Stimulated activated CD4-positive, alpha-beta T cell treated with anti-CD3 and anti-CD28 coated beads, Interleukin-4, amount 100 ng/mL, for 1 hour (primary cell): ENCODE measurements around the gene DKK1.
"Not testable (repeated sequence)": the region's sequence is repeated elsewhere in the genome, so short reads cannot be mapped to it uniquely, and the experiment has no call there.

Experiments used
- DNase-seq: peaks from one replicate; pipeline ENCODE4 v3.0.0-alpha.2; 2020

The DKK1 gene

DNA sequence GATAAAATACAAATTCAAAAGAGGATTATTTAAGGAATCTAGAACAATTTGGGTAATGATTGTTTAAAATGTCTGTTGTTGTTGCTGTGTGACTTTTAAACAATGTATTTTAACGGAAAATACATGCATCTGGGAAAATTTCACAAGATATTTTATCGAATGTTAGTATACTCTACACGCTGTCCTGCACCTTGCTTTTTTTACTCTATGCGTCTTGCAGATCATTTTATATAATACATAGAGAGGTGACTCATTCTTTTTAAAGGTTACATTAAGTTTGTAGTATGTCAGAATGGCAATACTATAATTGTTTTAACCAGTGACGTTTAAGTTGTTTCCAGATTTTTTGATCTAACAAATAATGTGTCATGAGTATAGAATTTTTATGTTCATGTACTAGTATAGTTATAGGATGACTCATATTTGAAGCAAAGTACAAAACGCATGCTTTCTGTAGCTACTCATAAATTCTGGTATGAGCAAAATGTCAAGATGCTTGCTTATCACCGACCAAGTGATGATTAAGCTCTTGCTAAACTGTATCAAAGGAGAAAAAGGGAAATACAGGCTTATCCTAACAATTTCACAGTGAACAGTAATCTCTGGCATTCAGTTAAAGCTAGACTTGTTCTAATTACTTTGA lies 4.9 kb downstream of the DKK1 start:
- DNase-seq = no peak

DNA sequence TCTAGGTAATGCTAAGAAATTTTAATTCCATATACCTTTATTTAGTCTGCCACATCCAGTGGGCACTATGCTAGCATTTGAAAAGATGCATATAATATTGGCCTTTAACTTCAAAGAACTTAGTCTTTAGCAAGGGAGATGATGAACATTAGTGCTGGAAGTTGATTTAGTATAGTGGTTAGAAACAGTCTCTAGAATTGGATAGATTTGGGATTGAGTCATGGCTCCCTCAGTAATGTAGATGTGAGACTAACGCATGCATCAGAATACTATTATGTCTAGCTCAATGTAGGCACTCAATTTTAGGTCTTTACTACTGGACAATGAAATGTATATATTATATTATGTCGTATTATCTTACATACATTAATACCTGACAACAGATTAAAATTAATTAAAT lies 5.8 kb downstream of the DKK1 start:
- DNase-seq = no peak

DNA sequence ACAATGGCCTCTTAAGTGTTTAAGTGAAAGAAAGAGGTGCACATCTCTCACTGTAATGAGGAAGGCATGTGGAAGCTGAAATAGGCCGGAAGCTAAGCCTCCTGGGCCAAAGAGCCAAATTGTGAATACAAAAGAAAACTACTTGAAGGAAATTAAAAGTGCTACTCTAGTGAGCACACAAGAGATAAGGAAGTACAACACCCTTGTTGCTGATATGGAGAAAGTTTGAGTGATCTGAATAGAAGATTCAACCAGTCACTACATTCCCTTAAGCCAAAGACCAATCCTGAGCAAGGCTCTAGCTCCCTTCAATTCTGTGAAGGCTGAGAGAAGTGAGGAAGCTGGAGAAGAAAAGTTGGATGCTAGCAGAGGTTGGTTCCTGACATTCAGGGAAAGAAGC lies 8.2 kb downstream of the DKK1 start:
- DNase-seq = no peak

DNA sequence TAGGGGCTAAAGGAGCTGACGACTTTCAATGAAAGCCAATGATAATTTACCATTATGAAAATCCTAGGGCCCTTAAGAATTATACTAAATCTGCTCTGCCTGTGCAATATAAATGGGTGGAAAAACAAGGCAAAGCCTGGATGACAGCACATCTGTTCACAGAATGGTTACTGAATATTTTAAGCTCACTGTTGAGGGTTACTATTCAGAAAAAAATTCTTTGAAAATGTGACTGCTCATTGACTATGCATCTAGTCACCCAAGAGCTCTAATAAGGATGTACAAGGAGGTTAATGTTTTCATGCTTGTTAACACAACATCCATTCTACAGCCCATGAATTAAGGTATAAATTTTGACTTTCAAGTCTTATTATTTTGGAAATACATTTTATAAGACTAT lies 8.9 kb downstream of the DKK1 start:
- no peak for DNase-seq

DNA sequence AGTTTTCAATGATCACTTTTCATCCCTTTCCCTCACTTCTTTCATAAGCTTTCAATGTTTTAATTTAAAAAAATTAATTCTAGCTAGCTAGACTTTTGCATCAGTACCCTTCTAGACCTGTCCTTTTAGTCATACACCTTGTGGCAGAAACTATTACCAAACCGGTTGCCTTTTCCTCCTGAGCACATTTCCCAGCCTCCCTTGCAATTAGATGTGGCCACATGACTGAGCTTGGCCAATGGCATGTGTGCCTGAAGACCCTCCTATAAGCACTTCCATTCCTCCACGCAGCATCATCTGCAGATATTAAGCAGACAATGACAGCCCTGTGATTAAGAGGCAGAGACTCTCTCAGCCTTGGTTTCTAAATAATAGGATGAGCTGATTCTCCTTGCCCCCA lies 12.3 kb downstream of the DKK1 start:
- no peak for DNase-seq

DNA sequence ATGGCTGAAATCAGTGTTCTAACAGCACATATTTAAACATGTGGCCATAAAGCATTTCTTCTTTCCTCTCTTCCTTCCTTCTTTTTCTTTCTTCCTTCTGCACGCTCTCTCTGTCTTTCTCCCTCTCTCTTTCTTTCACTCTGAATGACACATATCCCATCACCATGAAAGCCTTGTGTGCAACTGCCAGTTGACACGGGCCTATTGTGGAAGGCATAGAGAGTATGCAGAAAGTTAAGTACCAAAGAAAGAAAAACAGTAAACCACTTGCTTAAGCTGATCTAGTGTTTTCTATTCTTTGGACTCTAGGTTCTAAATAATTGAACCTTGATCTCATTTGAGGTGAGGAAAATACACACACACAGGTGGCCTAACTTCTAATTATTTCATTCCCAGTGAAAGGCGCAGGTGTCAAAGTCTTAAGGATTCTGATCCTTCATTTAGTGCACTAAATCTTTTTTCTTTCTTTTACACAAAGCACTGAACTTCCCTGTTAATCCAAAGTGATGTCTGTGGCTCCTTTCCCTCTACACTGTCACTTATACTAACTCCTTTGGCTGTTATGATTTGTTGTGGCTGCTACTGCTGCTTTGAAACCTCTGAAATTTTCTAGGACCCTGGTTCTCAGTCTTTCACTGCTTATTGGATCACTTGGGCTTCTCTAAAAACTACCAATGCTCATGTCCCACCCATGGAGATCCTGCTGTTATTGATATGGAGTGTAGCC lies 17.7 kb downstream of the DKK1 start:
- DNase-seq = no peak

DNA sequence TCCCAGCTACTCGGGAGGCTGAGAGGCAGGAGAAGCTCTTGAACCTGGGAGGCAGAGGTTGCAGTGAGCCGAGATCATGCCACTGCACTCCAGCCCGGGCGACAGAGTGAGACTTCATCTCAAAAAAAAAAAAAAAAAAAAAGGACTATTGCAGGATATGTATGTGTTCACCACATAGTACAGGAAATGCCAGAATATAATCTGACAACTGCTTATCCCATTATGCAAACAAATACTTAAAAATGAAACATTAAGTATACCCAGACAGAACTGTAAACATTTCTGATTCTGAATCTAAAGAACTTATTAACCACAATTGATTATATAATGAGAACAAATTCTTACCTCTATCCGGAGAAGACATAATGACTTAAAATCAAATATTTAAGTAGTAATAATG lies 18.7 kb downstream of the DKK1 start:
- DNase-seq = no peak

DNA sequence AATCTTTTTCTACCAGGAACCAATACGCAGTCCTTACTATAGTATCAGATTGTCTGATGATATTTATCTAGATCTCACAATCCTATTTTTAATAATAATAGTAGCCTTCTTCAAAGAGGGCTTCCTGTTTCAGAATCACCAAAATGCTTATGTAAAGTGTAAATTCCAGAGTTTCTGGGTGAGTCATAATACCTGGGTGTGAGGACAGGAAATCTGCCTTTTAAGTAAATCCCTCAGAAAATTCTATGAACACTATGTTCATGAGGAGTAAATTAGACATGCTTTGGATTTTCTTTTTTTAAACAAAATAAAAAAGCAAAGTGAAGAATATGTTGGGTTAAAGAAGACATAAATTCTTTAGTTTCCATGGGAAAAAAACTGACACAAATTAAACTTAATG lies 20.5 kb downstream of the DKK1 start:
- DNase-seq = no peak

DNA sequence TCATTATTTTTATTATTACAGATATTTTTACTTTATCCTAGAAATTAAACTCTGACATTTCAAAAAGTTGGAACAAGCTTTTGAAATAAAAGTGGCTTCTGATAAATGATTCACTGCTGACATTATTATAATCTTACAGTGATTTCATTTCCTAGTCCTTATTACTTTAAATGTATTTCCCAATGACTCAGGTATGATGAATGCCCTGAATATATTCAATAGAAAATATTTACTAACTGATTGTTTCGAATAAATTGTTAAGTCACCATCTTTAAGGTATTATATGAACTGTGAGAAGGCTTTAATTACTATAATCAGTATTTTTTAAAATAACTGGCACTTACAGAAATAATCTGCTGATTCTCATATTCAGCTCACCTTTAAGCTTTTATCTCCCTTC lies 21.6 kb downstream of the DKK1 start:
- no peak for DNase-seq

DNA sequence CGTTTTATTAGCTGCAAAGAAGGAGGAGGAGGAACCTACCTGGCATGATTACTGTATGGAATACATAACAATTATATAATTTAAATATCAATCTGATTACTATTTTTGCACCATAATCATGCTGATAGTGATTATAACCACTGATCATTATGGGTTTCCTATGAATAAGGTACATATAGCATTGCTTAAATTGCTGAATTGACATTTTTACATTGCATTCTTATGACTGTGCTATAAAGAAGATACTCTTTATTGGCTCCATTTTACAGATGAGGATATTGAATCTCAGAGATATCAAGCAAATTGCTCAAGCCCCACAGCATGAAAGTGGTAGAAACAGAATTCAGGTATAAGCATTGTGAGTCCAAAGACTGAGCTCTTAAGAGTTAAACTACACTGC lies 23.1 kb downstream of the DKK1 start:
- DNase-seq = no peak

DNA sequence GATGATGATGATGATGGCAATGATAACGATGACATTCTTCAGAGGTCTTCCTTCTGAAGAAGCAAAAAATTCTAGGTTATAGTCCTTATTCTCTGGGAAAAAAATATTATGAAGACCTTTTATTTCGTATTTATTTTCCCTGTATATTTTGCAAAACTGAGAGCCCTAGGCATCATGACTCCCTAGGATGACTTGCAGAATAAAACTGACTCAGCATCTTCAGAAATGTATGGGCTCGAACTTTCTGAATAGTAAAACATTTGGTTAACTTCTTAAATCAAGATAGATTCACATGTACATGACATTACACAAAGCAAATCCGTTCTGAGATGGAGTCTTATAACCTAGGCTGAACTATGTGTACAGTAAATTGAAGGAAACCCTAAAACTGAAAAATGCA lies 29.4 kb downstream of the DKK1 start:
- no peak for DNase-seq

DNA sequence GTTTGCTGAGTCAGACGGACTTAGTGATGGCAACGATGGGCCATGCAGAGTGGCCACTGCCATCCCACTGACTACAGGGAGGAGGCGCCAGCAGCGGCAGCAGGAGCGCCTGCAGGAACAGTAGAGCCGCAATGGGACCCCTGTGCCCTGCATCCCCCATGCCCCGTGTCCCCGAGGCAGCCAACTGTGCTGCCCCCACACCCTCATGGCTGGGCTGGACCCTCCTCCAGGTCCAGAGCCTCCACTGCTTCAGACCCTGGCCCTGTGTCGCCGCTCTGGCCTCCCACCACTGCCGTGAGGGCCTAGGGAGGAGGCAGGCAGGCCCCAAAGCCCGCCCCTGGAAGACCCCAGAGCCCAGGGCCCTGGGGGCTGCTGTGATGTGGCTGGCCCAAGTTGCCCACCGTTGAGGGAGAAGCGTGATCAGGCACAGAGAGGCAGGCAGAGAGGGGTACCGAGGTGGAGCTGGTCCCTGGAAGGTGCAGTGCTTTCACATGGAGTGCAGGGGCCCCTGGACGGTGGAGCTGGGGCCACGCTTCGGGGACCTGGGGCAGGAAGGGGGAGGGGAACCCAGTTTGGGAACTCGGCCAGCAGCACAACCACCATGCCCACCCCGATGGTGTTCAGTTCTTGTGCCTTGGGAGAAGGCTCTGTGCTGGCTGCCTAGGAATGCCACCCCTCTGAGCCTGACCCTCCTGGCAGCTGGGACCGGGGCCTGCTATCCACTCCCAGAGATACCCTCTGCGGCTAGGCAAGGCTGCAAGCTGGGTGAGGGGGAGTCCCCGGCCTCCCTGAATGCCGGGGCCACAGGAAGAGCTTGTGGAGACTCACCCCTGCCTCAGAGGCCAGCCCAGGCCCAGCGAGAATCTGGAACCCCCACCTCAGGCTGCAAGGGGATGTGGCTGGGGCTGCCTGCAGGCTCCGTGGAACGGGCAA lies 32.6 kb downstream of the DKK1 start:
- DNase-seq = no peak

DNA sequence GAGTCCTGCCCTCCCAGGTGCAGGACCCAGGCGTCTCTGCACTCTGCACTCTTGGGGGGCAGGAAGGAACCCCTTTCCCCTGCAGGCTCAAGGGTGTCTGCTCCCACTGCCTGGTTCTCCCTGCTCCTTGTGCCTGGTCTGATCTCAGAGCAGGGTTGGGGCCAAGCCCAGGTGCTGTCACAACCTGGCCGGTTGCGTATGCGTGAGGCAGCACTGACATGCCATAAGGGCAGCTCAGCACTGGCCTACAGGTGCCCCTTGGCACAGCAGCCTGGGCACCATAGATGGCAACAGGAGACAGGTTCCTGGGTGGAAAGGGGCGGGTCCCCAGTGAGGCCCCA lies 33.2 kb downstream of the DKK1 start:
- DNase-seq = no peak

DNA sequence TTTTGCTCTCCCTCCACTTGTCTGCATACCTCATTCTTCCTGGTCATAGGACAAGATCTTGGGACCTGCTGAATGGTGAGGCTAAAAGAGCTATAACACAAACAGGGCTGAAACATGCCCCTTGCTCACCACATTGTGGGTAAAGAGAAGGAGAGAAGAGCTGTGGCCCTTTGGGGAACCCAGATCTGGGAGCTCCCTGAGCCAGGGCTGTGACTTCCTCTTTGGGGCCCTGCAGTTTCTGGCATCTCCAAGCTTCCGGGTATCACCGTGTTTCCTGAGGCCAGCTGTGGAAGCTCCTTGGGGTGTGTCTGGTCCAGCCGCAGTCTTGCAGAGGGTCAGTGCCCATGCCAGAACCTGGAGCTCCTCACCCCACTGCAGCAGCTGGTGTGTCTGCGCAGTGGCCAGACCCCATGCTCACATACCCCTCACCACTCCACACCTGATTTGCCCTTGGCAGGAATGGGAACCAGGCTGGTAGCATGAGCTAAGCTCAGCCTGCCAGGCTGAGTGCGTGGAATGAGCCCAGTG lies 34.0 kb downstream of the DKK1 start:
- no peak for DNase-seq

DNA sequence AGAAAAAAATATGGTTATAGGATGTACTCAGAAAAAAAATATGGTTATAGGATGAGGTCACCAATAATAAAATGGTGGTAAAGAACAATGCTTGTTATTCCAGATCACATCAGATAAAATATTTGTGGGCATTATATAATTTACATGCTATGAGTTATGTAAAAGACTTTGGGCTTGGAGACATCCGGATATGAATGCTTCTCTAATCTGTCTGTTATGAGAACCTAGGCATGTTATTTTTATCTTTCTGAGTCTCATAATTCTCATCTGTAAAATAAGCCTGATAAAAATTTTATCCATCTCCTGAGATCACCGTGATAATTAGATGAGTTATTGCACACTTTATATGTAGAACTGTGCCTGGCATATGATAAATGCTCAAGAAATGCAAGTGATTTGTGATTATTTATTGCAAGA lies 37.8 kb downstream of the DKK1 start:
- no peak for DNase-seq

DNA sequence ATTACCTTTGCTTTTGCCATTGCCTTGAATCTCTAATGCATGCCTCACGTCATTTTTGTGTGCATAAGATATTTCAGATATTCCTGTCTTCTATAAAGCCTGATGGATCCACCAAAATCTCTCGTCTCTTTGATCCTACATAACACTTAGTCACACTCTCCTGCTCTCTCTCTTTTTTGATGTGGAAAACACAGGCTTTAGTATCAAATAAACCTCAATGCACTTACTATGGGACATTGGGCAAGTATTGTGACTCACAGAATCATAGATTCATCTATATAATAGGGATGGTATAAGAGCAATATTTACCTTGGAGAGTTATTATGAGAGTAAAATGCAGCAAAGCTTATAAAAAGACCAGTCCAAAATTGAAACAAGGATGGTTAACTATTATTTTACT lies 39.1 kb downstream of the DKK1 start:
- no peak for DNase-seq

DNA sequence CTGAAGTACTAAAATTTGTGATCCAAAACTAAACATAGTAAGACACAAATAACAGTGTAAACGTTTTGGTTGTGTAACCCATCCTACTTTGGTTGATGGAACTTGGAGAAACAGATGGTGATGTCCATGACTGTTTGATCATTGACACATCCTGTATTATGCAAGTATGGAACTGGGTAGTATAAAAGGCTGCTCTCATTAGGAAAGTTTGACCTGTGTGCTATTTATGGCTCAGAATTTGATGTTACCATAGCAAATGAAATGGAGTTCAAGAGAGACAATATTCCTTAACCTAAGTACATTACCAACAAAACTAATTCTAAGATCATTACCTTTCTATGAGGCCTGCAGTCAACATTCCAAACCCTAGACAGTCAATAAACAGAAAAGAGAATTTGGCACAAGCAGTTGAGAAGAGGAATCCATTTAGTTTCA lies 39.9 kb downstream of the DKK1 start:
- DNase-seq = no peak

DNA sequence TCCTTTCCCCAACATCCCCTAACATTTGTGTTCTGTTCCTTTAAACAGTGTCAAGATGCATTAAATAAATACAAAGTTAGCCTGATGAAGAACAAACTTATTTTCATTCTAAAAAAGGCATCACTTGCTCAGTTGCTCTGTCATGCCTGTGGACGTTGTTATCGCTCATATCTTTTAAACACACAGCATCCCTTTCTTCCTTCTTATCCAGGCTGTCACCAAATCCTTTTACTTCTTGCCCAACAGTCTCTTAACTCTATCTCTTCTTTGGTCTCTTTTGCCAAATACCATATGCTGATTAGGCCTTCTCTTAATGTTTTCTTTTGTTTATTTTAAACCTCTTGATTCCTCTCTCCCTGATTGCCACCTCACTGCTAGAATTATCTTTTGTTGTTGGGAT lies 43.9 kb downstream of the DKK1 start:
- DNase-seq = no peak

DNA sequence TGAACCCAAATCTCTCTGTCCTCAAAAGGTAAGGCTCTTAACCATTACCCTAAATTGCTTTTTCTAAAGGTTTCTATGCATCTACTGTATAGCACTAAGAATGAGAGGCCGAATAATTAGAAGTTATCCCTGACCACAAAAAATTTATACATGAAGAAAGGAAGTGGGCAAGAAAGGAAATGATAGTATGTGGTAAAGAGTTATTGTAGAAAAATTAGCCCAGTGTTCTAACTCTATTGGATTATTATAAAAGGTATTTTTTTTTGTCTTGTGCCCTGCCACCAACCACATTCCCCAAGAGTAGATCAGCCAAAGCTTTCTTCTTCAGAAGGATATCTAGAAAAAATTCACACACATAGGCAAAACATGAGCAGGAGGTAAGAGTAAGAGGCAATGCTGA lies 45.4 kb downstream of the DKK1 start:
- DNase-seq = no peak

DNA sequence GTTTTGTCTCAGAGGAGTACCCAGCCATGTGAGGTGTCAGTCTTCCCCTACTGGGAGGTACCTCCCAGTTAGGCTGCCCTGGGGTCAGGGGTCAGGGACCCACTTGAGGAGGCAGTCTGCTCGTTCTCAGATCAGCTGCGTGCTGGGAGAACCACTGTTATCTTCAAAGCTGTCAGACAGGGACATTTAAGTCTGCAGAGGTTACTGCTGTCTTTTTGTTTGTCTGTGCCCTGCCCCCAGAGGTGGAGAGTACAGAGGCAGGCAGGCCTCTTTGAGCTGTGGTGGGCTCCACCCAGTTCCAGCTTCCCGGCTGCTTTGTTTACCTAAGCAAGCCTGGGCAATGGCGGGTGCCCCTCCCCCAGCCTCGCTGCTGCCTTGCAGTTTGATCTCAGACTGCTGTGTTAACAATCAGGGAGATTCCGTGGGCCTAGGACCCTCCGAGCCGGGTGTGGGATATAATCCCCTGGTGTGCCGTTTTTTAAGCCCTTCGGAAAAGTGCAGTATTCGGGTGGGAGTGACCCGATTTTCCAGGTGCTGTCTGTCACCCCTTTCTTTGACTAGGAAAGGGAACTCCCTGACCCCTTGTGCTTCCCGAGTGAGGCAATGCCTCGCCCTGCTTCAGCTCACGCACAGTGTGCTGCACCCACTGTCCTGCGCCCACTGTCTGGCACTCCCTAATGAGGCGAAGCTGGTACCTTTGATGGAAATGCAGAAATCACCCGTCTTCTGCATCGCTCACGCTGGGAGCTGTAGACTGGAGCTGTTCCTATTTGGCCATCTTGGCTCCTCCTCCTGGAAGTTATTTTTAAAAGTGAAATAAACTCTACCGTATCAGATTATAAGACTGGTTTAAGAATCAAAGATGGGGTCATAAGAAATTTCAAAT lies 51.7 kb downstream of the DKK1 start:
- not testable (repeated sequence) for DNase-seq
